ENCODE results near the gene RPS19. TPM values are rescaled to one million over a fixed set of nuclear protein-coding genes. Genes with fewer than 3 reads are reported as not detected.
A peak's percentile ranks its signal among the peaks of the same experiment; 100 is the strongest.

Gene RPS19
- total RNA-seq, 4 donors from 2014 or later, result 595 to 1,336 (median 1,016) TPM

- peaks cover 0 to 16% (median 8%) of the 10 kb centered on the region in 4 donors for H3K36me3 ChIP-seq
- whole genome bisulfite sequencing, 2 donors (ENCODE audit: low coverage in 1 of 2), result 2 to 6% methylated on average over 8 of the region's 8 CpGs
- no peak for TF ChIP-seq CTCF (IDR thresholded peaks at IDR 0.05)
- no peak for TF ChIP-seq EP300 (IDR thresholded peaks at IDR 0.05; ENCODE audit: low read depth)
- TF ChIP-seq POLR2A (IDR thresholded peaks at IDR 0.05), result no peak
- TF ChIP-seq POLR2AphosphoS5 (IDR thresholded peaks at IDR 0.05), result no peak
- no peaks in the 10 kb centered on the region for H3K27me3 ChIP-seq
- no peak for DNase-seq
- H3K4me3 ChIP-seq, result peak overlapping the region in 2 of 4 donors; percentile 72 to 92
- in situ Hi-C loops (cut with MboI; ENCODE audit: low pct_ligation_motif_present in 1 of 4, low pct_unique_long_range_greater_than_20kb in 1 of 4, low sequenced_read_pairs in 3 of 4) (no loop called here), intact Hi-C loops (cut with DNase I; ENCODE audit: low total_unique reads) (no loop called here)
- H3K4me1 ChIP-seq, result peaks cover 26 to 34% (median 29%) of the 10 kb centered on the region in 4 donors
- H3K27ac ChIP-seq, result peak overlapping the region; percentile 93 to 97 (median 95)
- H3K9me3 ChIP-seq, result no peaks in the 10 kb centered on the region
These were observed 840 bp upstream of the RPS19 start for GRCh38 chr19:41859213-41859617.

GRCh38 chr19:41860419-41861115, 512 bp downstream of the RPS19 start:
- intact Hi-C loops (cut with DNase I; ENCODE audit: low total_unique reads), result no loop called here
- in situ Hi-C loops (cut with MboI; ENCODE audit: low pct_ligation_motif_present in 1 of 4, low pct_unique_long_range_greater_than_20kb in 1 of 4, low sequenced_read_pairs in 3 of 4), result no loop called here
- DNase-seq, result no peak
- 1% methylated on average over 33 of the region's 45 CpGs; no CpG with 5 or more reads in 1 of the 2 donors for WGBS, 2 donors (ENCODE audit: low coverage in 1 of 2)
- H3K4me3 ChIP-seq, result peak overlapping the region; percentile 72 to 92 (median 80)
- no peaks in the 10 kb centered on the region for H3K9me3 ChIP-seq
- peak overlapping the region; percentile 93 to 97 (median 95) for H3K27ac ChIP-seq
- TF ChIP-seq POLR2AphosphoS5 (IDR thresholded peaks at IDR 0.05) (no peak), CTCF (IDR thresholded peaks at IDR 0.05) (no peak), EP300 (IDR thresholded peaks at IDR 0.05; ENCODE audit: low read depth) (no peak), POLR2A (IDR thresholded peaks at IDR 0.05) (no peak)
- H3K36me3 ChIP-seq, result peaks cover 0 to 28% (median 11%) of the 10 kb centered on the region in 4 donors
- peaks cover 26 to 43% (median 29%) of the 10 kb centered on the region in 4 donors for H3K4me1 ChIP-seq
- no peaks in the 10 kb centered on the region for H3K27me3 ChIP-seq

GRCh38 chr19:41861116-41861768, 1.2 kb downstream of the RPS19 start:
- Histone ChIP-seq H3K36me3 (peaks cover 0 to 28% (median 11%) of the 10 kb centered on the region in 4 donors), H3K4me3 (peak overlapping the region; percentile 72 to 92 (median 80)), H3K27ac (peak overlapping the region; percentile 93 to 97 (median 95)), H3K9me3 (no peaks in the 10 kb centered on the region), H3K4me1 (peaks cover 26 to 47% (median 32%) of the 10 kb centered on the region in 4 donors), H3K27me3 (no peaks in the 10 kb centered on the region)
- no peak for TF ChIP-seq POLR2A (IDR thresholded peaks at IDR 0.05)
- no peak for TF ChIP-seq POLR2AphosphoS5 (IDR thresholded peaks at IDR 0.05)
- no peak for TF ChIP-seq CTCF (IDR thresholded peaks at IDR 0.05)
- no peak for TF ChIP-seq EP300 (IDR thresholded peaks at IDR 0.05; ENCODE audit: low read depth)
- in situ Hi-C loops (cut with MboI; ENCODE audit: low pct_ligation_motif_present in 1 of 4, low pct_unique_long_range_greater_than_20kb in 1 of 4, low sequenced_read_pairs in 3 of 4), result no loop called here
- intact Hi-C loops (cut with DNase I; ENCODE audit: low total_unique reads), result no loop called here
- 15 to 53% methylated on average over 2 to 9 of the region's 9 CpGs for WGBS, 2 donors (ENCODE audit: low coverage in 1 of 2)
- DNase-seq, result no peak

- peaks cover 26 to 53% (median 37%) of the 10 kb centered on the region in 4 donors for H3K4me1 ChIP-seq
- WGBS, 2 donors (ENCODE audit: low coverage in 1 of 2), result 47 to 66% methylated on average over 4 to 9 of the region's 9 CpGs
- H3K9me3 ChIP-seq, result no peaks in the 10 kb centered on the region
- peaks cover 0 to 28% (median 11%) of the 10 kb centered on the region in 4 donors for H3K36me3 ChIP-seq
- no peak for DNase-seq
- peak overlapping the region in 1 of 4 donors; percentile 93 for H3K27ac ChIP-seq
- intact Hi-C loops (cut with DNase I; ENCODE audit: low total_unique reads) (no loop called here), in situ Hi-C loops (cut with MboI; ENCODE audit: low pct_ligation_motif_present in 1 of 4, low pct_unique_long_range_greater_than_20kb in 1 of 4, low sequenced_read_pairs in 3 of 4) (no loop called here)
- H3K4me3 ChIP-seq, result peak overlapping the region in 1 of 4 donors; percentile 72
- no peak for TF ChIP-seq EP300 (IDR thresholded peaks at IDR 0.05; ENCODE audit: low read depth)
- no peak for TF ChIP-seq POLR2AphosphoS5 (IDR thresholded peaks at IDR 0.05)
- TF ChIP-seq POLR2A (IDR thresholded peaks at IDR 0.05), result no peak
- no peak for TF ChIP-seq CTCF (IDR thresholded peaks at IDR 0.05)
- no peaks in the 10 kb centered on the region for H3K27me3 ChIP-seq
These were observed 1.8 kb downstream of the RPS19 start for GRCh38 chr19:41861846-41862245.
